B cell (primary cell): Measurements from ENCODE around the gene OGDH. TPM values are rescaled to one million over a fixed set of nuclear protein-coding genes. Genes with fewer than 3 reads are reported as not detected.

ENCODE experiments used
- ATAC-seq: fragments of 200-7000 bp; cut with Tn5 transposase; one replicate; pipeline ENCODE4 v1.10.0; 2021; ENCODE audit warnings: low read depth, mild to moderate bottlenecking, moderate number of reproducible peaks, moderate library complexity
- CTCF ChIA-PET: fragments of 350-600 bp; sonication (Branson Sonifier 250); formaldehyde crosslinking; loops from one replicate; lab custom pipeline; 2021; ENCODE audit warnings: antibody characterized with exemption, inconsistent platforms; lab: Charles Lee
- POLR2A ChIA-PET: fragments of 350-600 bp; sonication (Branson Sonifier 250); formaldehyde crosslinking; loops from one replicate; lab custom pipeline; 2021; ENCODE audit warnings: antibody characterized with exemption; lab: Charles Lee
- DNase-seq: peaks from one replicate; pipeline ENCODE4 v3.0.0; 2013
- H2AFZ ChIP-seq: 2 replicates; pipeline ENCODE4 v1.6.1; 2012; ENCODE audit warnings: mild to moderate bottlenecking, low read depth, low read length; ENCODE audit not compliant: insufficient read depth, poor library complexity, severe bottlenecking
- H3K27ac ChIP-seq, 2 donors: 1 replicate in 1 of 2; 2 replicates in 1 of 2; pipeline ENCODE4 v1.5.1; 2012 to 2013; ENCODE audit warnings: low read length in 2 of 2, mild to moderate bottlenecking in 2 of 2, moderate library complexity in 1 of 2
- H3K27me3 ChIP-seq, 4 experiments: fragments of 200-600 bp in 1 of 4; sonication (generic) in 1 of 4; replicated peaks in 1 of 4; 1 replicate in 2 of 4; 2 replicates in 2 of 4; pipeline versions ENCODE4 v1.6.1 to v1.7.0; 2013 to 2016; ENCODE audit warnings: low read length in 3 of 4, mild to moderate bottlenecking in 2 of 4, mixed read lengths in 1 of 4, moderate library complexity in 1 of 4; ENCODE audit not compliant: insufficient read depth in 4 of 4, control insufficient read depth in 3 of 4; ENCODE audit errors: control extremely low read depth in 1 of 4
- H3K36me3 ChIP-seq, 2 experiments: replicated peaks in 1 of 2; 1 replicate in 1 of 2; 2 replicates in 1 of 2; pipeline versions ENCODE4 v1.6.1 to v1.7.1; 2013; ENCODE audit warnings: low read length in 1 of 2; ENCODE audit not compliant: insufficient read depth in 2 of 2, control insufficient read depth in 1 of 2; ENCODE audit errors: control extremely low read depth in 1 of 2, extremely low read depth in 1 of 2
- H3K4me1 ChIP-seq, 2 donors: fragments of 200-600 bp in 1 of 2; sonication (generic) in 1 of 2; 1 replicate in 1 of 2; 2 replicates in 1 of 2; pipeline versions ENCODE4 v1.5.1 to v1.6.1; 2013 to 2017; ENCODE audit warnings: low read length in 2 of 2; ENCODE audit not compliant: control insufficient read depth in 2 of 2, insufficient read depth in 2 of 2
- H3K4me2 ChIP-seq: replicated peaks from 2 replicates; pipeline ENCODE3; 2012; ENCODE audit warnings: mild to moderate bottlenecking, low read depth, low read length; ENCODE audit not compliant: poor library complexity, severe bottlenecking
- H3K4me3 ChIP-seq, 5 experiments: fragments of 200-600 bp in 1 of 5; sonication (generic) in 1 of 5; 1 replicate in 3 of 5; 2 replicates in 2 of 5; pipeline versions ENCODE4 v1.5.1 to v1.7.0; 2011 to 2016; ENCODE audit warnings: low read length in 4 of 5, mild to moderate bottlenecking in 4 of 5, low read depth in 2 of 5, control low read depth in 1 of 5, moderate library complexity in 1 of 5; ENCODE audit not compliant: insufficient read depth in 1 of 5; ENCODE audit errors: control extremely low read depth in 1 of 5, extremely low read depth in 1 of 5
- H3K79me2 ChIP-seq: fragments of 200-600 bp; sonication (generic); one replicate; pipeline ENCODE4 v1.6.0; 2016; ENCODE audit warnings: low read length; ENCODE audit not compliant: control insufficient read depth, insufficient read depth
- H3K9ac ChIP-seq: fragments of 200-600 bp; sonication (generic); 2 replicates; pipeline ENCODE4 v1.6.1; 2017; ENCODE audit warnings: mild to moderate bottlenecking, low read length, moderate library complexity
- H3K9me3 ChIP-seq, 3 donors: one replicate each; pipeline versions ENCODE4 v1.6.1 to v1.7.1; 2013; ENCODE audit warnings: low read length in 2 of 3; ENCODE audit not compliant: control insufficient read depth in 2 of 3, insufficient read depth in 1 of 3; ENCODE audit errors: control extremely low read depth in 1 of 3
- H4K20me1 ChIP-seq: 2 replicates; pipeline ENCODE4 v1.6.0; 2012; ENCODE audit warnings: mild to moderate bottlenecking, low read length; ENCODE audit not compliant: insufficient read depth, control insufficient read depth, poor library complexity, severe bottlenecking
- H3K27ac Mint-ChIP-seq: one replicate; pipeline ENCODE4 v1.8.0; 2021; ENCODE audit warnings: mixed read lengths
- H3K27me3 Mint-ChIP-seq: one replicate; pipeline ENCODE4 v1.8.0; 2021; ENCODE audit warnings: mixed read lengths
- H3K4me1 Mint-ChIP-seq: one replicate; pipeline ENCODE4 v1.8.0; 2021; ENCODE audit warnings: mixed read lengths
- H3K4me3 Mint-ChIP-seq: one replicate; pipeline ENCODE4 v1.8.0; 2021; ENCODE audit warnings: mixed read lengths
- H3K9me3 Mint-ChIP-seq: one replicate; pipeline ENCODE4 v1.8.0; 2022; ENCODE audit warnings: mixed read lengths; ENCODE audit not compliant: insufficient read depth
- CTCF ChIP-seq: fragments of 200-600 bp; IDR thresholded peaks from one replicate; pipeline ENCODE4 v1.8.0; 2022; ENCODE audit warnings: antibody characterized with exemption, mild to moderate bottlenecking
- EZH2 ChIP-seq: IDR thresholded peaks from 2 replicates; pipeline ENCODE4 v1.6.1; 2012; ENCODE audit warnings: borderline replicate concordance, low read depth, mild to moderate bottlenecking, moderate library complexity, low read length; ENCODE audit not compliant: insufficient read depth, poor library complexity, severe bottlenecking
- WGBS: methylation state at CpG from one replicate; pipeline ENCODE4 v1.1.5; 2013; ENCODE audit warnings: missing lambda C conversion rate; ENCODE audit not compliant: insufficient coverage; 5-methylcytosine and 5-hydroxymethylcytosine counted together
- intact Hi-C: fragments of 100-400 bp; cut with micrococcal nuclease; formaldehyde crosslinking; loops from one replicate; pipeline ENCODE4 v1.10.0; 2022
- polyA plus RNA-seq: library from polyadenylated mRNA; depleted of rRNA; stranded (reverse); fragments of >200 nt; gene quantifications from 2 replicates; pipeline ENCODE4 v1.2.3, GENCODE V29; 2012
- total RNA-seq, 2 donors: library from RNA; stranded (reverse); fragments of 120-200 nt in 1 of 2; gene quantifications; 1 replicate in 1 of 2; 2 replicates in 1 of 2; pipeline versions ENCODE4 v1.2.3 to v1.2.4, GENCODE V29; 2013 to 2022

The OGDH gene
- total and polyA plus RNA-seq, 2 donors (not counting 1 experiment from before 2014, with no cell fraction given), result 42.6 to 80.2 TPM

- CTCF ChIA-PET, result interaction anchor here (0.8 to 1.6 kb wide), 3 partner anchors 8 to 501 kb away, joined by 3 to 5 read pairs (median 4); partner anchors contain the start of gene H2AZ2
- peaks cover 5% of the 10 kb centered on the region for H3K79me2 ChIP-seq
- Mint-ChIP-seq H3K9me3 (no peaks in the 10 kb centered on the region), H3K27me3 (no peaks in the 10 kb centered on the region), H3K27ac (peak overlapping the region; percentile 97), H3K4me3 (no peak overlapping the region), H3K4me1 (peaks cover 87% of the 10 kb centered on the region)
- no peaks in the 10 kb centered on the region for H3K27me3 ChIP-seq
- DNase-seq (no peak), ATAC-seq (no peak)
- TF ChIP-seq EZH2 (no peak), CTCF (no peak)
- no peaks in the 10 kb centered on the region for H3K36me3 ChIP-seq
- peak overlapping the region; percentile 93 to 95 for H3K27ac ChIP-seq
- intact Hi-C loops, result no loop called here
- H2AFZ ChIP-seq, result no peak overlapping the region
- 100% methylated on average over 1 of the region's 5 CpGs for WGBS
- H3K9ac ChIP-seq, result no peak overlapping the region
- POLR2A ChIA-PET, result interaction anchor here (0.6 to 1.3 kb wide), 3 partner anchors 26 to 115 kb away, joined by 3 to 5 read pairs (median 3); no protein-coding TSS in a partner anchor
- H3K4me2 ChIP-seq, result no peak overlapping the region
- no peaks in the 10 kb centered on the region for H3K9me3 ChIP-seq
- H3K4me3 ChIP-seq, result no peak overlapping the region
- no peaks in the 10 kb centered on the region for H4K20me1 ChIP-seq
- peaks cover 79 to 100% of the 10 kb centered on the region in 2 donors for H3K4me1 ChIP-seq
Observed at GRCh38 chr7:44634187-44634838, 27.9 kb downstream of the OGDH start.
